ENCODE data around the gene CDH2.

DNA sequence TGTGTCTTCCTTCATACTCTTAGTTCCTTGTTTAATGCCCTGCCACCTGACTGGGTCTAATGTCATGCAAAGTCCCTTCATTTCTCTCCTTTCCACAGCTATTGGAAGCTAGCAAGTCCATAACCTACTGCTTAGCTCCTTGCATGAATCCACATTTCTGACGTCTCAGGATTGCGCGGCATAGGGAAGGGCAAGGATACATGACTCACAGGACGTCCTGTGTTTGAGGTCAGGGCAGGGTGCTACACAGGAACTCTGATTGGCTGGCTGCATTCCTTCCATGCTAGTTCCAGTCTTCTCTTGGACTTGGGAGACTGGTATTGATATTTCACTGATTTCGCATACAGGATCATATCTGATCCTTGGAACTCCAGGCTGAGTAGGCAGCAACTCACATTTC lies 137.9 kb downstream of the CDH2 start:
- TF ChIP-seq, protein P1, sequence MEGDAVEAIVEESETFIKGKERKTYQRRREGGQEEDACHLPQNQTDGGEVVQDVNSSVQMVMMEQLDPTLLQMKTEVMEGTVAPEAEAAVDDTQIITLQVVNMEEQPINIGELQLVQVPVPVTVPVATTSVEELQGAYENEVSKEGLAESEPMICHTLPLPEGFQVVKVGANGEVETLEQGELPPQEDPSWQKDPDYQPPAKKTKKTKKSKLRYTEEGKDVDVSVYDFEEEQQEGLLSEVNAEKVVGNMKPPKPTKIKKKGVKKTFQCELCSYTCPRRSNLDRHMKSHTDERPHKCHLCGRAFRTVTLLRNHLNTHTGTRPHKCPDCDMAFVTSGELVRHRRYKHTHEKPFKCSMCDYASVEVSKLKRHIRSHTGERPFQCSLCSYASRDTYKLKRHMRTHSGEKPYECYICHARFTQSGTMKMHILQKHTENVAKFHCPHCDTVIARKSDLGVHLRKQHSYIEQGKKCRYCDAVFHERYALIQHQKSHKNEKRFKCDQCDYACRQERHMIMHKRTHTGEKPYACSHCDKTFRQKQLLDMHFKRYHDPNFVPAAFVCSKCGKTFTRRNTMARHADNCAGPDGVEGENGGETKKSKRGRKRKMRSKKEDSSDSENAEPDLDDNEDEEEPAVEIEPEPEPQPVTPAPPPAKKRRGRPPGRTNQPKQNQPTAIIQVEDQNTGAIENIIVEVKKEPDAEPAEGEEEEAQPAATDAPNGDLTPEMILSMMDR (IDR thresholded peaks at IDR 0.05; ENCODE audit: insufficient read depth, low read length, poor library complexity, severe bottlenecking): no peak
- no peak for TF ChIP-seq EZH2phosphoT487 (conservative IDR thresholded peaks at IDR 0.05; ENCODE audit: low read length)
